Measurements from ENCODE around the gene MMRN1. TPM values are rescaled to one million over a fixed set of nuclear protein-coding genes. Genes with fewer than 3 reads are reported as not detected.

MMRN1 gene
- polyA plus RNA-seq, 3 donors = 4.5 to 30.1 (median 17.7) TPM

GRCh38 chr4:89988268-89988667 lies 93.6 kb downstream of the MMRN1 start:
- 80 to 94% (median 93%) methylated on average over 2 of the region's 2 CpGs for WGBS, 3 donors
- no peak overlapping the region for H3K27ac ChIP-seq (ENCODE audit: low read depth, low read length)

DNA sequence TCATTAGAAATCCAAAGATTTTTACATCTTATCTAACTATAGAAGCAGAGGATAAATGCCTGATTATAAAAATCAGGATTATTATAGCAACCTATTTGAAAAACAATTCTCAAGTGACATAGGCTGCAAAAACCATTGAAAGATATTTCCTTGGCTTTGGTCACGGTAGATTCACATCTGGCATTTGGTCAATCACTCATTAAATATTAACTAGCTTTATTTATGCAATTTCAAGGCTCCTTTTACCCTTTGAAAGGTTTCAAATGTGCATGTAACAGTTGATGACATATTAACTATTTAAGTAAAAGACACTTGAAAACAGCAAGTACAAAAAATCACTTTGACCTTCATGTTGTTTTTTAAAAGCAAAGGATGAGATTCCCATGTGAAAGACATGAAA lies 98.1 kb downstream of the MMRN1 start:
- H3K27ac ChIP-seq (ENCODE audit: low read depth, low read length) = no peak overlapping the region
- 25 to 69% (median 61%) methylated on average over 1 of the region's 1 CpG for WGBS, 3 donors

DNA sequence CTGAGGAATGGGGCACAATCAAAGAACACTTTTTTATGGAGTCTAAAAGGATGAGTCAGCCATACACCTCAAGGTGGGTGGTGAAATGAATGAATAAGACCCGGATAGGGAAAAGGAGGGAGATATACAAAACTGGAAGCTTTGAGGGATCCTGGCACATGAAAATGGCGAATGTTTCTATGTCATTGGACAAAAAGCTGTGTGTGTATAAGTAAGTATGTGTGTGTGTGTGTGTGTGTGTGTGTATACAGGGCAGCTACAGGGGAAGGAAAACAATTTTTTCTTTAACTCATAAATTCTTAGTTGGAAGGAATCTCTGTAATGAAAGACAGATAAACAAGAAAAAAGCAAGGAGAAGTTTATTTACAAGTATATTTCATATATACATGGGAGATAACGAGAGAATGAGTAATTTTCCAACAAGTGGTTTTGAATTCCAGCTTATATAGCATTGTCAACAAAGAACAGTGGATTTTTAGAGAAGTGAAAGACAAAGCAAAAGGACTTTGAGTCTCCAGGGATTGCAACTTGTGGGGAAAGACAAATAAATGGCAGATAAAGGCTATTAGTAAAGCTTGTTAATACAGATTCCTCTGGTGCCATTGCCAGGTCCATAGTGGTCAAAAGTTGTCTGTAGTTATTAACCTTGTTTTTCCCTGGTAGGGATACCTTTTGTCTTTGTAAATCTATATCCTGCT lies 99.7 kb downstream of the MMRN1 start:
- no peak overlapping the region for H3K27ac ChIP-seq (ENCODE audit: low read depth, low read length)
- 72 to 79% (median 75%) methylated on average over 3 of the region's 3 CpGs for WGBS, 3 donors

- no peak overlapping the region for H3K27ac ChIP-seq (ENCODE audit: low read depth, low read length)
- WGBS, 3 donors = 67 to 70% (median 68%) methylated on average over 4 of the region's 4 CpGs
Observed at GRCh38 chr4:89995006-89995405, 100.4 kb downstream of the MMRN1 start.

GRCh38 chr4:89995814-89996213 lies 101.2 kb downstream of the MMRN1 start:
- H3K27ac ChIP-seq (ENCODE audit: low read depth, low read length) = no peak overlapping the region
- WGBS, 3 donors = 73 to 86% (median 80%) methylated on average over 2 of the region's 2 CpGs

GRCh38 chr4:89997171-89997704 lies 102.6 kb downstream of the MMRN1 start:
- 59 to 87% (median 80%) methylated on average over 4 of the region's 4 CpGs for WGBS, 3 donors
- H3K27ac ChIP-seq (ENCODE audit: low read depth, low read length) = no peak overlapping the region

- 61 to 70% (median 67%) methylated on average over 6 of the region's 6 CpGs for WGBS, 3 donors
- no peak overlapping the region for H3K27ac ChIP-seq (ENCODE audit: low read depth, low read length)
Observed at GRCh38 chr4:89998469-89999011, 103.9 kb downstream of the MMRN1 start.

DNA sequence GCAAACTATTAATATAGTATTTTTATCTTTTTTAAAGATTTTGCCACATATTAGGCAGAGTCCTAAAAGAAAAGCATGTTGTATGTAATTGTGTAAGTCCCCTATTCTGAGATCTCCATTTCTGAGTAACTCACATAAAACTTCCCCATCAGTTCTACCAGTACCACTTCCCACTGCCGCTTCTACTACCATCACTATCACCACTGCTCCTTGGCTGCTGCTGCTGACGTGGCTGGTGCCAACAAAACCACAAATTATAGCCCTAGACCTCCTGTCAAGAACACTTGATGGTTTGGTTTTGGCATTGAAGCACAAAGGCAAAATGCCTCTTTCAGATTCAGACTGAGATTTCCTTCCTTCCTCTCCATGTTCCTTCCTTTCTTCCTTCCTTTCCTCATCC lies 106.4 kb downstream of the MMRN1 start:
- WGBS, 3 donors = 17 to 35% (median 22%) methylated on average over 2 of the region's 2 CpGs
- H3K27ac ChIP-seq (ENCODE audit: low read depth, low read length) = no peak overlapping the region

DNA sequence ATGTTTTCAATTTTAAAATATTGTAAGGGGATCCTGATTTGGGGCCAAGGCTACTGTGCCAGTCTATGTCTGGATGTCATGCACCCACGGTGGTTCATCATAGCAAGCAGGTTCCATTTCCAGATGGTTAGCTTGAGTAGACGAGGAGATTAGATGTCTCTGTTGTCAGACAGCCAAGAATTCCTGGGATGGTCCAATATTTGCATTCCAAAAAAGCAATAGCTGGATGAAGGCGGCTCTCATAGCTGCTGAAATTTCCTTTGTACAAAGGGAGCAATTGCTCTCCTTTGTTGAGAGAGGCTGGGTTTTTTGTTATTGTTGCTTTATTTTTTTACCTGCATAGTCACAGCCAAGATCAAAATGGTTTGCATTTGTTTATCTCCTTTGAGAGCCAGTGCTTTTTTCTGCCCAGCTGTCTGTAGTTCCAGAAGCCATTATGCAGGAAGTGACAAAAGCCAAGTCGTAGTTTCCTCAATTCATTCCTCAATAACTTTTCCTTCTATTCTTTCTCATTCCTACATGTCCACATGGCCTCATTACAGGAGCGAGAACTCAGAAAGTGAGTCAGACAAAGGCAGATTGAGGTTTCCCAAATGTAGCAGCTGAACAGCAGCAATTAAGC lies 107.9 kb downstream of the MMRN1 start:
- H3K27ac ChIP-seq (ENCODE audit: low read depth, low read length) = no peak overlapping the region
- 58 to 71% (median 60%) methylated on average over 5 of the region's 5 CpGs for WGBS, 3 donors

Other genes with a start within 250 kb of the MMRN1 start
- 1 to 10 TPM in 2 of 3 donors, under 1 TPM in 1; 0.95 to 7.8 (median 5.1) TPM for gene SNCA, start 57.7 kb upstream of the MMRN1 start, polyA plus RNA-seq
- gene CCSER1, start 232.5 kb downstream of the MMRN1 start, polyA plus RNA-seq = 1 to 10 TPM in 1 of 3 donors, under 1 TPM in 1, not detected in 1; 0.87 to 1.2 TPM

All from adipose tissue (tissue), 3 donors.